Natural killer cell (primary cell): ENCODE data around the gene PMF1. TPM values are rescaled to one million over a fixed set of nuclear protein-coding genes. Genes with fewer than 3 reads are reported as not detected.

Source experiments
- ATAC-seq, 3 donors: fragments of 150-1000 bp in 2 of 3; fragments of 200-7000 bp in 1 of 3; cut with Tn5 transposase; 1 replicate in 1 of 3; 2 replicates in 2 of 3; pipeline ENCODE4 v1.10.0; 2021; ENCODE audit warnings: mild to moderate bottlenecking in 2 of 3, moderate library complexity in 2 of 3
- DNase-seq, 2 donors: peaks; one replicate each; pipeline versions ENCODE4 v3.0.0 to v3.0.0-alpha.2; 2013 to 2021; ENCODE audit warnings: mixed read lengths in 1 of 2
- H3K27ac ChIP-seq: one replicate; pipeline ENCODE4 v1.5.1; 2013; ENCODE audit warnings: mild to moderate bottlenecking, low read length
- H3K27me3 ChIP-seq: one replicate; pipeline ENCODE4 v1.6.1; 2013; ENCODE audit warnings: low read length; ENCODE audit not compliant: control insufficient read depth, insufficient read depth
- H3K36me3 ChIP-seq: one replicate; pipeline ENCODE4 v1.6.1; 2013; ENCODE audit warnings: low read length; ENCODE audit not compliant: control insufficient read depth, insufficient read depth
- H3K4me1 ChIP-seq: one replicate; pipeline ENCODE4 v1.6.1; 2013; ENCODE audit warnings: low read length; ENCODE audit not compliant: control insufficient read depth, insufficient read depth
- H3K4me3 ChIP-seq: one replicate; pipeline ENCODE4 v1.5.1; 2013; ENCODE audit warnings: low read length
- H3K9me3 ChIP-seq: one replicate; pipeline ENCODE4 v1.6.1; 2013; ENCODE audit warnings: low read length; ENCODE audit not compliant: control insufficient read depth, insufficient read depth
- H3K27ac Mint-ChIP-seq, 2 donors: one replicate each; pipeline ENCODE4 v1.8.0; 2022; ENCODE audit warnings: mild to moderate bottlenecking in 2 of 2, mixed read lengths in 2 of 2, moderate library complexity in 1 of 2
- H3K27me3 Mint-ChIP-seq, 2 donors: one replicate each; pipeline ENCODE4 v1.8.0; 2022; ENCODE audit warnings: low read depth in 2 of 2, mixed read lengths in 2 of 2
- H3K36me3 Mint-ChIP-seq: one replicate; pipeline ENCODE4 v1.8.0; 2022; ENCODE audit warnings: mixed read lengths
- H3K4me1 Mint-ChIP-seq, 2 donors: one replicate each; pipeline ENCODE4 v1.8.0; 2022; ENCODE audit warnings: mixed read lengths in 2 of 2
- H3K4me3 Mint-ChIP-seq: one replicate; pipeline ENCODE4 v1.8.0; 2022; ENCODE audit warnings: mild to moderate bottlenecking, moderate library complexity, mixed read lengths
- H3K9me3 Mint-ChIP-seq, 2 donors: one replicate each; pipeline ENCODE4 v1.8.0; 2022; ENCODE audit warnings: mixed read lengths in 2 of 2
- WGBS: methylation state at CpG from one replicate; pipeline ENCODE4 v1.1.7; 2013; ENCODE audit warnings: missing lambda C conversion rate; ENCODE audit not compliant: insufficient coverage; 5-methylcytosine and 5-hydroxymethylcytosine counted together
- intact Hi-C: fragments of 100-400 bp; cut with micrococcal nuclease; formaldehyde crosslinking; loops from one replicate; pipeline ENCODE4 v1.14.2; 2022
- total RNA-seq, 4 donors: library from RNA; stranded (reverse); fragments of 120-200 nt in 1 of 4; gene quantifications; one replicate each; pipeline versions ENCODE4 v1.2.3 to v1.2.4, GENCODE V29; 2013 to 2022
- TF ChIP-seq, protein P1 (sequence below): fragments of 200-600 bp; IDR thresholded peaks from one replicate; pipeline ENCODE4 v1.8.0; 2022; ENCODE audit warnings: antibody characterized with exemption

Gene PMF1
- total RNA-seq, 3 donors from 2014 or later (not counting 1 experiment from before 2014, with no cell fraction given), result 61.5 to 70.3 (median 64.0) TPM

DNA sequence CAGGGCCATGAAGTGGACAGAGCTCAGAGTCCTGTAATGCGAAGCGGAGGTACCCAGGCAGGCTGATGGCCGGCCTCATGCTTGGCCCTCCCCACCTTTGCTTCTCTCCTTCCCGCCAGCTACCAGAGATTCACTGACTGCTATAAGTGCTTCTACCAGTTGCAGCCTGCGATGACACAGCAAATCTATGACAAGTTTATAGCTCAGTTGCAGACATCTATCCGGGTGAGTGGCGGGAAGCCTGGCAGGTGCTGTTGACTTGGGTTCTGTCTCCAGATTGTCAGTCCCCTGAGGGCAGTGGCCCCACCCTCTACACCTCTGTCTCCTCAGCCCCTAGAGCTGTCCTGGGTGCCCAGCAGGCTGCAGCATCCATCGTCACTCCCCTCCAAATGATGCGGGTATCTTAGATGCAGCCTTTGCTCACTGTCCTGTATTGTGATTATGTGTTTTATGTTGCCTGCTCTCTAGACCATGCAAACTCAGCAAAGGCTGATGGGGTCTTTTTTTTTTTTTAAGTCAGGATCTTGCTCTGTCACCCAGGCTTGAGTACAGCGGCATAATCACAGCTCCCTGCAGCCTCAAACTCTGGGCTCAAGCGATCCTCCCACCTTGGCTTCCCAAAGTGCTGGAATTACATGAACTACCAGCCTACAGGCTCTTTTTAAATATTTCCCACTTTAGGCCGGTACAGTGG lies 19.5 kb downstream of the PMF1 start:
- intact Hi-C loops, result no loop called here
- no peaks in the 10 kb centered on the region for H3K9me3 ChIP-seq
- H3K27ac Mint-ChIP-seq, result no peak overlapping the region
- DNase-seq, result no peak
- no peaks in the 10 kb centered on the region for H3K36me3 Mint-ChIP-seq
- H3K4me3 Mint-ChIP-seq, result no peak overlapping the region
- H3K27ac ChIP-seq, result no peak overlapping the region
- 77% methylated on average over 12 of the region's 12 CpGs for WGBS
- no peaks in the 10 kb centered on the region for H3K4me1 Mint-ChIP-seq
- no peaks in the 10 kb centered on the region for H3K4me1 ChIP-seq
- H3K27me3 ChIP-seq, result no peaks in the 10 kb centered on the region
- peaks cover 32% of the 10 kb centered on the region for H3K36me3 ChIP-seq
- ATAC-seq, result peak in 1 of 3 donors; percentile 20
- no peaks in the 10 kb centered on the region for H3K27me3 Mint-ChIP-seq
- H3K4me3 ChIP-seq, result no peak overlapping the region
- H3K9me3 Mint-ChIP-seq, result no peaks in the 10 kb centered on the region
- TF ChIP-seq, protein P1, sequence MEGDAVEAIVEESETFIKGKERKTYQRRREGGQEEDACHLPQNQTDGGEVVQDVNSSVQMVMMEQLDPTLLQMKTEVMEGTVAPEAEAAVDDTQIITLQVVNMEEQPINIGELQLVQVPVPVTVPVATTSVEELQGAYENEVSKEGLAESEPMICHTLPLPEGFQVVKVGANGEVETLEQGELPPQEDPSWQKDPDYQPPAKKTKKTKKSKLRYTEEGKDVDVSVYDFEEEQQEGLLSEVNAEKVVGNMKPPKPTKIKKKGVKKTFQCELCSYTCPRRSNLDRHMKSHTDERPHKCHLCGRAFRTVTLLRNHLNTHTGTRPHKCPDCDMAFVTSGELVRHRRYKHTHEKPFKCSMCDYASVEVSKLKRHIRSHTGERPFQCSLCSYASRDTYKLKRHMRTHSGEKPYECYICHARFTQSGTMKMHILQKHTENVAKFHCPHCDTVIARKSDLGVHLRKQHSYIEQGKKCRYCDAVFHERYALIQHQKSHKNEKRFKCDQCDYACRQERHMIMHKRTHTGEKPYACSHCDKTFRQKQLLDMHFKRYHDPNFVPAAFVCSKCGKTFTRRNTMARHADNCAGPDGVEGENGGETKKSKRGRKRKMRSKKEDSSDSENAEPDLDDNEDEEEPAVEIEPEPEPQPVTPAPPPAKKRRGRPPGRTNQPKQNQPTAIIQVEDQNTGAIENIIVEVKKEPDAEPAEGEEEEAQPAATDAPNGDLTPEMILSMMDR, result no peak

DNA sequence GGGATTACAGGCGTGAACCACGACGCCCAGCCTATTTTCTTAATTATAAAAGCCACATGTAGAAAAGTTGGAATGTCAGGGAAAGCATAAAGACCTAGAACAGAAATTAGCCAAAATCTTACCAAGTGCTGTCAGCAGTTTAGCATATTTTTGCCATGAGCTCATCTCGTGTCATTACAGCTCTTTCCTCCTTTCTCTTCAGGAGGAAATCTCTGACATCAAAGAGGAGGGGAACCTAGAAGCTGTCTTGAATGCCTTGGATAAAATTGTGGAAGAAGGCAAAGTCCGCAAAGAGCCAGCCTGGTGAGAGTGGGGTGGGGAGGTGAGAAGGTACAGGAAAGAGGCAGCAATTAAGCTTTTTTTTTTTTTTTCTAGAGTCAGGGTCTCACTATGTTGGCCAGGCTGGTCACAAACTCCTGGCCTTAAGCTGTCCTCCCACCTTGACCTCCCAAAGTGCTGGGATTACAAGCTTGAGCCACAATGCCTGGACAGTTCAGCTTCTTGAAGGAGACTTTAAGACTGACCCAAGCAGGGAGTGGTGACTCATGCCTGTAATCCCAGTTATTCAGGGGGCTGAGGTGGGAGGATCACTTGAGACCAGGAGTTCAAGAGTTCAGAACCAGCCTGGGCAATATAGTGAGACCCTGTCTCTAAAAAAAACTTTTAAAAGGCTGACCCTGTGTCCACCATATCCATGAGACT lies 20.8 kb downstream of the PMF1 start:
- Histone ChIP-seq H3K27me3 (no peaks in the 10 kb centered on the region), H3K4me1 (no peaks in the 10 kb centered on the region), H3K27ac (no peak overlapping the region), H3K9me3 (no peaks in the 10 kb centered on the region), H3K36me3 (peaks cover 40% of the 10 kb centered on the region), H3K4me3 (no peak overlapping the region)
- WGBS, result 96% methylated on average over 5 of the region's 5 CpGs
- H3K9me3 Mint-ChIP-seq, result no peaks in the 10 kb centered on the region
- ATAC-seq (no peak), DNase-seq (no peak)
- no peaks in the 10 kb centered on the region for H3K27me3 Mint-ChIP-seq
- intact Hi-C loops, result no loop called here
- H3K27ac Mint-ChIP-seq, result no peak overlapping the region
- H3K4me3 Mint-ChIP-seq, result no peak overlapping the region
- H3K36me3 Mint-ChIP-seq, result no peaks in the 10 kb centered on the region
- TF ChIP-seq, protein P1, result no peak
- H3K4me1 Mint-ChIP-seq, result no peaks in the 10 kb centered on the region

DNA sequence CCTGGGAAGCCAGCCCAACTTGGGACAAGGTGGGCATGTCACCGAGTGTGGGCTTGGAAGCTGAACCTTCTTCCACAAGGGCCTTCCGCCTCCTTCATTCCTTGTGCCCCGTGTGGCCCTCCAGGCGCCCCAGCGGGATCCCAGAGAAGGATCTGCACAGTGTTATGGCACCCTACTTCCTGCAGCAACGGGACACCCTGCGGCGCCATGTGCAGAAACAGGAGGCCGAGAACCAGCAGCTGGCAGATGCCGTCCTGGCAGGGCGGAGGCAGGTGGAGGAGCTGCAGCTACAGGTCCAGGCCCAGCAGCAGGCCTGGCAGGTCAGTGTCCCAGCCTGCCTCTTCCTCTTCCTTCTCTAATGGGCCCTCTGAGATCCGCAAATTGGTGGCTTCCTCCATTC lies 23.4 kb downstream of the PMF1 start:
- peaks cover 50% of the 10 kb centered on the region for H3K36me3 ChIP-seq
- intact Hi-C loops, result no loop called here

More for the DNA sequence above, 23.4 kb downstream of the PMF1 start:
- H3K4me1 ChIP-seq, result no peaks in the 10 kb centered on the region
- no peak overlapping the region for H3K27ac ChIP-seq
- DNase-seq (no peak), ATAC-seq (no peak)
- Mint-ChIP-seq H3K4me3 (no peak overlapping the region), H3K4me1 (no peaks in the 10 kb centered on the region), H3K27me3 (no peaks in the 10 kb centered on the region), H3K9me3 (no peaks in the 10 kb centered on the region), H3K36me3 (peaks cover 8% of the 10 kb centered on the region), H3K27ac (no peak overlapping the region)
- H3K27me3 ChIP-seq, result no peaks in the 10 kb centered on the region
- 98% methylated on average over 12 of the region's 12 CpGs for WGBS
- no peaks in the 10 kb centered on the region for H3K9me3 ChIP-seq
- TF ChIP-seq, protein P1, result no peak
- H3K4me3 ChIP-seq, result no peak overlapping the region
